DND-41 (cell line): ENCODE results near the gene HECTD4.
"Not testable (repeated sequence)": the region's sequence is repeated elsewhere in the genome, so short reads cannot be mapped to it uniquely, and the experiment has no call there.

Experiments
- ATAC-seq: fragments of 200-7000 bp; cut with Tn5 transposase; 3 replicates; pipeline ENCODE4 v1.9.1; 2021; ENCODE audit warnings: low read depth; ENCODE audit not compliant: insufficient read depth
- DNase-seq: peaks from one replicate; pipeline ENCODE4 v3.0.0-alpha.2; 2020
- H2AFZ ChIP-seq: 2 replicates; pipeline ENCODE4 v1.6.0; 2012; ENCODE audit warnings: low read depth, low read length
- H3K27ac ChIP-seq: 2 replicates; pipeline ENCODE4 v1.5.1; 2012; ENCODE audit warnings: low read length, inconsistent platforms
- H3K27me3 ChIP-seq: fragments of 200-600 bp; sonication (generic); 2 replicates; pipeline ENCODE4 v1.6.0; 2012; ENCODE audit warnings: low read length, mild to moderate bottlenecking, inconsistent platforms; ENCODE audit not compliant: insufficient read depth, poor library complexity
- H3K36me3 ChIP-seq: 2 replicates; pipeline ENCODE4 v1.5.1; 2012; ENCODE audit warnings: low read length, inconsistent platforms; ENCODE audit not compliant: insufficient read depth
- H3K4me1 ChIP-seq: 2 replicates; pipeline ENCODE4 v1.5.1; 2012; ENCODE audit warnings: mild to moderate bottlenecking, low read length; ENCODE audit not compliant: insufficient read depth
- H3K4me2 ChIP-seq: 2 replicates; pipeline ENCODE4 v1.6.0; 2012; ENCODE audit warnings: mild to moderate bottlenecking, moderate library complexity, low read length, inconsistent platforms; ENCODE audit not compliant: insufficient read depth
- H3K4me3 ChIP-seq, 2 experiments: fragments of 200-600 bp in 1 of 2; shearing (Covaris generic) in 1 of 2; 2 replicates each; pipeline ENCODE4 v1.5.1; 2012 to 2016; ENCODE audit warnings: inconsistent platforms in 2 of 2, low read length in 2 of 2, mild to moderate bottlenecking in 2 of 2, low read depth in 1 of 2, moderate library complexity in 1 of 2
- H3K79me2 ChIP-seq: 2 replicates; pipeline ENCODE4 v1.6.0; 2012; ENCODE audit warnings: low read length, inconsistent platforms; ENCODE audit not compliant: insufficient read depth
- H3K9ac ChIP-seq: 2 replicates; pipeline ENCODE4 v1.6.0; 2012; ENCODE audit warnings: low read depth, mild to moderate bottlenecking, inconsistent platforms, low read length, moderate library complexity
- H3K9me3 ChIP-seq: 2 replicates; pipeline ENCODE4 v1.5.1; 2012; ENCODE audit warnings: low read length, moderate library complexity, mild to moderate bottlenecking, inconsistent platforms; ENCODE audit not compliant: insufficient read depth, severe bottlenecking
- H4K20me1 ChIP-seq: 2 replicates; pipeline ENCODE4 v1.6.0; 2012; ENCODE audit warnings: low read length; ENCODE audit not compliant: insufficient read depth
- CTCF ChIP-seq: IDR thresholded peaks from 2 replicates; pipeline ENCODE4 v1.5.1; 2012; ENCODE audit warnings: borderline replicate concordance, low read length, moderate library complexity, mild to moderate bottlenecking; ENCODE audit not compliant: poor library complexity, severe bottlenecking; ENCODE audit errors: extremely low read depth
- EZH2 ChIP-seq: IDR thresholded peaks from 3 replicates; pipeline ENCODE4 v1.6.1; 2012; ENCODE audit warnings: borderline replicate concordance, low read depth, mild to moderate bottlenecking, moderate library complexity, low read length, inconsistent platforms; ENCODE audit not compliant: severe bottlenecking

HECTD4 gene

DNA sequence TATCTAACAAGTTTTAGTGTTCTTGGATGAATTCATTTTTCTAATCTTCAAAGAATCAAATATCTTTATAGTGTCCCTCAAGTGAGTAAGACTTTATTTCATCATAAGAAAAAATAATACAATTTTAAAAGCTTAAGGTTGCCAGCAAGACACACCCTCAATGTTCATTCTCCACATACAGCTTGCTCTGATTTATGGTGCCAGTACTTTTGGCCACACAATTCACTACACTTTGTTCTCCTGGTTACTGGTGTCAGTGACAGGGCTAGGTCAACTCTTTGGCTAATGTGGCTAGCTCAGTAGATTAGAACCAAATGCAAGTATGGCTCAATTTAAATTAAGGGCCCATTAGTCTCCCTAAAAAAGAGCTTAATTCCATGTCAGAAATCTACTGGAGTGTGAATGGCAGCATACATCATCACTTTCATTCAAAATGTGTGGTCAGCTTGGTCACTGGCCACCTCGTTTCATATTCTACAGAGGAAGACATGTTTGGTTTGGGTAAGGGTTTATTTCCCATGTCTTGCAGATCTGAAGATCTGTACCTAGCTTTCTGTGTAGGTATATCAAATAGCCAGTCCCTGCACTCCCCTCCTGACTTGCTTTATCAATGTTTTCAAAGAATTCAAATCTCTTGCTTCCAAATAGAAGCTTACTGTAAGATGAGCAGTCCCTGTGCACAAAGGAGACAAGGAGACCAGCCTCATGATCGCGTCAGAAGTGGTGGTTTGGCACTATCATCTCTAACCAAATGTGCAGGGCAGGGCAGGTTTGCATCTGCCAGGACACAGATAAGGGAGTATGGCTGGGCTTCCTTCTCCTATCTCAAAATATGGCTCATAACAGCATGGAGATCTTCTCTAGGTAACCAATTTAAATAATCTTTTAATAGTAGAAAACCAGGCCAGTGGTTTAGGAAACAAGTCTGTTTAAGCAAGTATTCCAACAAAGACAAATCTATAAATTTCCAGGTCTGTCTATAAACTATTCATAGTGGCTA is 31.3 kb downstream of the HECTD4 start:
- no peak overlapping the region for H3K27ac ChIP-seq
- H3K9me3 ChIP-seq, result no peaks in the 10 kb centered on the region
- H3K4me2 ChIP-seq, result no peak overlapping the region
- no peaks in the 10 kb centered on the region for H3K27me3 ChIP-seq
- no peaks in the 10 kb centered on the region for H3K4me1 ChIP-seq
- ATAC-seq, result no peak
- H4K20me1 ChIP-seq, result peaks cover 22% of the 10 kb centered on the region
- H3K9ac ChIP-seq, result no peak overlapping the region
- H3K79me2 ChIP-seq, result peaks cover 42% of the 10 kb centered on the region
- no peak overlapping the region for H3K4me3 ChIP-seq
- H2AFZ ChIP-seq, result no peak overlapping the region
- no peaks in the 10 kb centered on the region for H3K36me3 ChIP-seq
- TF ChIP-seq CTCF, result no peak
- no peak for TF ChIP-seq EZH2
- DNase-seq, result no peak

GRCh38 chr12:112349431-112349830 is 32.8 kb downstream of the HECTD4 start:
- H3K9ac ChIP-seq, result no peak overlapping the region
- H3K27ac ChIP-seq, result no peak overlapping the region
- H3K9me3 ChIP-seq, result no peaks in the 10 kb centered on the region
- no peaks in the 10 kb centered on the region for H3K4me1 ChIP-seq
- no peak overlapping the region for H2AFZ ChIP-seq
- H4K20me1 ChIP-seq, result peaks cover 22% of the 10 kb centered on the region
- TF ChIP-seq CTCF (no peak), EZH2 (no peak)
- no peak overlapping the region for H3K4me2 ChIP-seq
- no peaks in the 10 kb centered on the region for H3K27me3 ChIP-seq
- H3K36me3 ChIP-seq, result no peaks in the 10 kb centered on the region
- ATAC-seq (no peak), DNase-seq (no peak)
- H3K79me2 ChIP-seq, result peaks cover 39% of the 10 kb centered on the region
- no peak overlapping the region for H3K4me3 ChIP-seq

- Histone ChIP-seq H4K20me1 (peaks cover 18% of the 10 kb centered on the region), H3K79me2 (peaks cover 40% of the 10 kb centered on the region)
- H3K4me3 ChIP-seq, result not testable (repeated sequence)
These were observed 33.3 kb downstream of the HECTD4 start for GRCh38 chr12:112348926-112349325.

GRCh38 chr12:112347581-112347982 is 34.6 kb downstream of the HECTD4 start:
- TF ChIP-seq EZH2 (no peak), CTCF (no peak)
- H3K79me2 ChIP-seq, result peaks cover 38% of the 10 kb centered on the region

More at GRCh38 chr12:112348926-112349325, 33.3 kb downstream of the HECTD4 start:
- H3K27ac ChIP-seq, H3K9me3 ChIP-seq, H3K4me2 ChIP-seq, H3K27me3 ChIP-seq, DNase-seq, H2AFZ ChIP-seq, ATAC-seq, H3K4me1 ChIP-seq, H3K36me3 ChIP-seq, H3K9ac ChIP-seq: not testable (repeated sequence)

More at GRCh38 chr12:112347581-112347982, 34.6 kb downstream of the HECTD4 start:
- H3K4me3 ChIP-seq, result no peak overlapping the region
- peaks cover 18% of the 10 kb centered on the region for H4K20me1 ChIP-seq
- H2AFZ ChIP-seq, result no peak overlapping the region
- no peak overlapping the region for H3K27ac ChIP-seq
- H3K9me3 ChIP-seq, result no peaks in the 10 kb centered on the region
- no peak overlapping the region for H3K9ac ChIP-seq
- no peak overlapping the region for H3K4me2 ChIP-seq
- no peaks in the 10 kb centered on the region for H3K36me3 ChIP-seq
- no peaks in the 10 kb centered on the region for H3K27me3 ChIP-seq
- H3K4me1 ChIP-seq, result no peaks in the 10 kb centered on the region
- DNase-seq, result no peak
- peak; percentile 69 for ATAC-seq
